GM19328 (cell line): ENCODE results near the gene FBXO34.
"Not testable (repeated sequence)": the region's sequence is repeated elsewhere in the genome, so short reads cannot be mapped to it uniquely, and the experiment has no call there.

Source experiments
- ATAC-seq: cut with Tn5 transposase; IDR thresholded peaks from one replicate; pipeline ENCODE4 v1.9.1; 2021; ENCODE audit warnings: mild to moderate bottlenecking, moderate library complexity; ENCODE audit not compliant: unreplicated experiment

FBXO34 gene

GRCh38 chr14:55381040-55381439 is 109.8 kb downstream of the FBXO34 start:
- ATAC-seq = no peak

GRCh38 chr14:55381561-55381960 is 110.3 kb downstream of the FBXO34 start:
- no peak for ATAC-seq

- ATAC-seq = no peak
Observed at GRCh38 chr14:55382483-55382882, 111.3 kb downstream of the FBXO34 start.

- ATAC-seq = not testable (repeated sequence)
Observed at GRCh38 chr14:55383056-55383466, 111.8 kb downstream of the FBXO34 start.

- ATAC-seq = no peak
Observed at GRCh38 chr14:55383541-55384140, 112.4 kb downstream of the FBXO34 start.

GRCh38 chr14:55384536-55384935 is 113.3 kb downstream of the FBXO34 start:
- ATAC-seq = no peak

- ATAC-seq = no peak
Observed at GRCh38 chr14:55386037-55386808, 115.0 kb downstream of the FBXO34 start.

GRCh38 chr14:55387121-55387520 is 115.9 kb downstream of the FBXO34 start:
- ATAC-seq = no peak

GRCh38 chr14:55388160-55388559 is 116.9 kb downstream of the FBXO34 start:
- no peak for ATAC-seq

GRCh38 chr14:55389330-55389729 is 118.1 kb downstream of the FBXO34 start:
- ATAC-seq = no peak

- no peak for ATAC-seq
Observed at GRCh38 chr14:55398679-55399078, 127.5 kb downstream of the FBXO34 start.

GRCh38 chr14:55399183-55399582 is 128.0 kb downstream of the FBXO34 start:
- ATAC-seq = no peak

- no peak for ATAC-seq
Observed at GRCh38 chr14:55399852-55400251, 128.6 kb downstream of the FBXO34 start.

GRCh38 chr14:55401751-55402150 is 130.5 kb downstream of the FBXO34 start:
- no peak for ATAC-seq
